ENCODE data around the gene SCFD2. TPM values are rescaled to one million over a fixed set of nuclear protein-coding genes. Genes with fewer than 3 reads are reported as not detected.

SCFD2 gene
- total RNA-seq, 1 donor from 2014 or later: 20.4 TPM

DNA sequence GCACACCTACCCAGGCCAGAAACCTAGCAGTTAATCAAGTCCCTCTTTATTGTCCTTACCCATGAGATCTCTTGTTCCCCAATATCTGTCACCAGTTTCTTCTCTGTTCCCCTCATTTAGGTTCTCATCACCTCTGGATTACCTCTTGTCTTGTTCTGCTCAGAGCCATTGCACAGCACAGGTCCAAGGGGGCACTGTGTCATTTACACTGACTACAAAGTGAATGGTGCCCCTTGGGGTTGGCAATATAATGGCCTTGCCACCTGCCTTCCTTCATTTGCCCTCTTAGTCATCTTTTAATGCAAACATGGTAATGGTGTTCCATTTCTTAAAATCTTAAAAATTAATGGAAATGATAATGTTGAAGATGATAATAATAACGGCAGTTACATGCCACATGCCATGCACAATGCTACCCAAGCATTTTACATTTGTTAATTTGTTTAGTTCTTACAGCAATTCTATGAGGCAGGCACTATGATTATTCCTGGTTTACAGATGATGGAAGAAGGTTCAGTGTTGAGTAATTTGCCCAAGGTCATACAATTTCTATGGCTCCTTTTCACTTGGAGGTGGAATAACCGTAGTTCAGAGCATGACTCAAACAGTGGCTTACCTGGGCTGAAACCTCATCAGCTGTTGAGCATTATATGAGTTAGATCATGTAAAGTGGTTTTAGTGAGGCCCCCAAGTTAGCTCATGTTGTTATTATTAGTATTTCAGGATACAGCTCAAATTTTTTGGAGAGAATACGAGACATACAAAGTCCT, 385.9 kb downstream of the SCFD2 start:
- no peak for DNase-seq

DNA sequence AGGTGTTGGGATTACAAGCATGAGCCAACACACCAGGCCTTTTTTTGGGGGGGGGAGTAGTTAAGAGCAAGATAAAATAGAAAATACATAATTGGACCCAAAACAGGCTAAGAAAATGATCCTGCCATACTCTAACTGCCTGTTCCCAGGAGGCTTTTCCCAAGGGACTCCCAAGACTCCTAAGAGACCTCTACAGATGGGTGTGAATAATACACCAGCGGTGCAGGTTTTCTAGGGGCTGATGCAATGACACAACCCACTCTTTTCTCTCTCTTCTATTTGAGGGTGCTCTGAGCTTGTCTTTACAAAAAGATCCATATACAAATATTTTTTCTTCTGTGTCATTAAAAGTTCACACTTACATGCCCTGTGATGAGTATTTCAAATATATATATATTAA, 386.8 kb downstream of the SCFD2 start:
- DNase-seq: no peak

DNA sequence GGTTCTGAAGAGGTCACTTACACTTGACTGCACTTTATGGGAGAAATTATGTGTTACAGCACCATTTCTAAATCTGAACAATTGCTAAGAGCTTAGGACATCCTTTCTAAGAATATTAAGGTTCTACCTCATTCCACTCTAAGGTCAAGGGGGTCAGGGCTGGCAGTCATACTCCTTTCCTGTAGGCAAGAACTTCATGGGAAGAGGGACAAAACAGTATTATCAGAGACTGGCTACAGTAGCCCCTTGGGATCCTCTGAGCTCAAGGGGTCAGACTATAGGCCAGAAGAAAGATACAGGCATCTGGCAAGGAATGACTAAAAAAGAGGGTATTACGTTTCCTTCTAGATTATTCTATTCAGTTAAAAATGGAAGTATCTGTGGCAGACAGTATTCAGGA, 388.6 kb downstream of the SCFD2 start:
- DNase-seq: no peak

DNA sequence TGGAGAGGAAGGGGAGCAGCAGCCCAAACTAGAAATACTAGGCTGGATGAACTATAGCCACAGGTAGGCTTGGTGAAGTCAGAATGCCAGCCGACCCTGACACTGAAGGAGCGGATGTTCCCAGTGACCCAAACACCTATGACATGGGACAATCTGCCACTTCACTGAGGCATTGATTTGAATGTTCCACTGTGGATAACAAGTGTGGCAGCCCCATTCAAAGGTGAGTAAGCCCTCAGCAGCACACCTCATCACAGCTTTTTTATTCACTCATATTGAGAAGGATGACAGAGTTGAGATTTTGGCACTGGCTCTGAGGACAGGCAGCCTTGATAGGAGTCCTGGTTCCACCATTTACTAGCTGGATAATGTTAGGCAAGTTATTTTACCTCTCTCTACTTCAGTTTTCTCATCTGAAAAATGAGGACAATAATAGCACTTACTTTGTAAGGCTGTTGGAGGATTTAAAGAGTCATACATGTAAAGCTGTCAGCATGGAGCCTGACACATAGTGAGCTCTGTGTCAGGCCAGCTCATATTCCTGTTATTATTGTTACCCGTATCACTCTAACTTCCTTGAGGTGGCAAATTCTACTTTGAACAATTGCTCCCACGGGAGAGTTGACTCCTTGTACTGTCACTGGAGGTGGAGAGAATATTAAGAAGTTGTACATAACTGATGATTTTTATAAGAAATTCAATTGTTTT, 389.2 kb downstream of the SCFD2 start:
- DNase-seq: no peak

DNA sequence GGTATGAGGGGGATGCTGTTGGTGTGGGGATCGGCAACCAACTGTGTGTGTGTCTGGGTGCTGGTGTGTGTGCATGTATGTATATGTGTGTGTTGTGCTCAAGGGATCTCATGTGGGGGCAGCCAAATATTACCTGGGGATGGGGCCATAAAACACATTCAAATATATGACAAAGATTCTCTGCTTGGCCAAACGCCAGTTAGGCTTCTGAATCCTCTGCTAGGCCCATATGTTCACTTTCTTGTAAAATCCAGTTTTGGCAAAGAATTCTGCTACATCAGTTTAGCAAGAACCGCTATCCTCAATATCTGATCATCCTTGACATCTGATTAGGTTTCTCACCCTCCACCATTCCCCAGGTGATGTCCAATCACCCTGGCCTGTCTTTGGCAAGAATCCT, 397.2 kb downstream of the SCFD2 start:
- DNase-seq: no peak

DNA sequence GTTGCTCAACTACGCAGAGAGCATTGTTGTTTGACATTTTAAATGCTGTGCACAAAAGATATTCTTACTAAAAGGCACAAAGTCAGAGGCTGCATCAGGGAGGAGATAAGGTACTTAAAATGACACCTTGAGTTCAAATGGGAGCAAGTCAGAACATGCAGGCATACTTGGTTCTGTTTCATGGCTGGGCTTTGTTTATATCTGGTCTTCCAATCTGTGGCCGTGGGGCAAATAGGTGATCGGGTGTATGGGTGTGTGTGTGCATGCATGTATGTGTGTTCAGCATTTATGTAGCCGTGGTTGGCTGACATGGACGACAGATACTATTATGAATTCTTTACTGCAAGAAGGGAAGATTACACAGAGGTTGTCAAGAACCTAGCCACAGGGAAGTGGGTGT, 397.6 kb downstream of the SCFD2 start:
- no peak for DNase-seq

DNA sequence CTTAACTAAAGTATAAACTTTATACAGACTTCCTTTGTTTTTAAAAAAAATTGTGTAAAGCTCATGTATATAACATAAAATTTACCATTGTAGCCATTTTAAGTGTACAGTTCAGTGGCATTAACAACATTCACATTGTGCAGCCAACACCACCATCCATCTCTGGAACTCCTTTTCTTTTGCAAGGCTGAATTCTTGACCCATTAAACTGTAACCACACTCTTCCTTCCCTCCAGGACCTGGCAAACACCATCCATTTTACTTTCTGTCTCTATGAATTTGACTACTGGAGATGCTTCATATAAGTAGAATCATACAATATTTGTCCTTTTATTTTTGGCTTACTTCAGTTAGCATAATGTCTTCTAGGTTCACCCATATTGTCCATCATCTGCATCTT, 399.1 kb downstream of the SCFD2 start:
- DNase-seq: no peak

DNA sequence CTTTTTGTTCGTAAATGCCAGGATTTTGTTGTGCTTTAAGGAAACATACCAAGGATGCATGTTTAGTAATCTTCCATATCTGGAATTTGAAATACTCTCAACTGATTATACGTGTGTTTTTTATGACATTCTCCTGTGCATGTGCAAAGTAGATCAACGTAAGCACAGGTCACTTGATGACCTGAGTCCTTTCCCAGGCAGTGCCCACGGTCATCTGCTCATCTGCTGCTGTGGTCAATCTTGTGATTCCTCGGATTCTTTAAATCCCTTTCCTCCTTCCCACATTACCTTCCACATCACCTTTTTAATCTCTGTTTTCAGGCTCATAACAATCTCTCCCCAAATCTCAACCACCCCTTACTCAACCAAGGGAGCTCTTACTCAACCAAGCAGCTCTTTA, 399.7 kb downstream of the SCFD2 start:
- no peak for DNase-seq

DNA sequence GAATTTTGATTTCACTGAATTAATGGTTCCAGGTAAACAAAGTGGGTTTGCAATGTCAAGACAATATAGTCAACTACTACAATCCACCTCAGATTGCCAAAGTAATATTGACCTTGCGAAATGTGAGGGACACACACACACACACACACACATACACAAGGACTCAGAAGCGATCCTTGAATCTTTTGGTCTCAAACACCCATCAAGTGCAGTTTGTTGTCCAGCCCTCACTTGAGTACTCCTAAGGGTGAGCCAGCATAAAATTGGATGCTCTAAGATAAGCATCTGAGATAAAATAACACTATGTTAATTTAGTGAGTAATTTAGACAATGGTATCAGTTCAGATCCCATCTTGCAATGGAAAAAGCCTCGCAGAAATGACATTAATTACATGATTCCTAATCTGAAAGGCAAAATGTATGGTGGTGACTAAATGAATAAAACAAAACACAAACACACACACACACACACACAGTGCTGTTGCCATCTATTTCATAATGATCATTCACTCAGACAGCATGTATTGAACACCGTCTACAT, 401.2 kb downstream of the SCFD2 start:
- DNase-seq: no peak

DNA sequence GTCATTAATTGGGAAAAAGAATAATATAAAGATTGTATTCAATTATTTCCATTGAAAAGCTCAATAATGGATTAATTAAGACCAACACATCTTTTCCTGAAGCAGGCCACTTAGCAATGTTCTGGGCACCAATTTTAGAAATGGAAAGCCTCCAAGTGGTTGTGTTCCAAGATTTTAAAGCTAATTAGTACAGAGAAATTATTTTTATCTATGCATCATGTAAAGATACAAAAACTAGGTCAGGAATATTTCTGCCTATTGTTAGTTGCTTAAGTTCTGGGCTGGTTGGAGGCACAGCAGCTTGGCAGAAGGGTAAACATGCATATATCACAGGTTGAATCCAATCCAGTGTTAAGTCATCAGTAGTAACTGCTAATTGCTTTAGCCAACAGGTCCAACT, 401.9 kb downstream of the SCFD2 start:
- DNase-seq: no peak

DNA sequence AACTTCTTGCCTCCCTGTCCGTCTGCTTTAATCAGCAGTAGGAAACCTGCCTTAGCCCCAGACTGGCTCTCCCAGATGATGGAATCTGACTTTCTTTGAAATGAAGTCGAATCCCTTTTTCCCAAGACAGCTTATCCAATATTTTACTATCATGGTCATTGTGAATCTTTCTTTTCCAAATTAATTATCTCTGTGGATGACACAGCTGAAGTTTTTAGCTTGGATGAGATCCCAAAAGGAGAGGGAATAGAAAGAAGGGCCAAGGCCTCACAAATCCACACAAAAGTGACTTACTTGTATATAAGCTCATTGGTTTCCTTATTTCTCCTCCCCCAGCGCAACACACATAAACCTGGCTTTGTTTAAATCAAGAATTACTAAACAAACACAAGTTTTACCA, 403.1 kb downstream of the SCFD2 start:
- no peak for DNase-seq

DNA sequence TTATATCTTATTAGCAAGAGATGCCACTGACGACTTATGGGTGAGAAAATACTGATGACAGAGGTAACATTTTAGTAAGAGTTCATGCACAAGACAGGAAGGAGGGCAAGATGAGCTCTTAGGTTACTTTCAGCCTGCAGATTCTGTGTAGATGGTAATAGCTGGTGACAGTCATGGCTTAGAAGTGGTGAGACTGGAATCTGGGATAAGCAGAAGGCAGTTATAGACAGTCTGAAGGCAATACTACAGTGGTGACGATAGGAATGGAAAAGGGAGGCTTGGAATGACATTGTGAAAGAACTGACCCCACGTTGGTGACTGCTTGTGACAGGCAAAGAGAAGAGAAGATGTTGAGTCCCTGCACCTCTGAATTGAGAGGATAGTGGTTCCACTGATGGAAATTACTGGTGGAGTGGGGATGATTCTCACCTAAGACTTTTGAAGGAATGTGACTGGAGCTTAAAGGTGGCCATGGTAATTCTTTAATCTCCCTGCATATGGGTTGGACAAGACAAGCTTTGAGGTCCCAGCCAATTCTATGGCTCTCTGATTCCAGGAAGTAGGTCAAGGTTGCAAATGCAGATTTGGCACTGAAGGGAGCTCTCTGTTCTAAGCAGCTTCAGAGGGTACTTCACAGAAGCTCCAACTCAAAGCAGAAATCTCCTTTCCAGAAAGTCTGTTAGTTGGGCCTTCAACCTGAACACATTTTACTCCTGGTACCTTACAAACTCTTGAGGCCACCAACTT, 404.0 kb downstream of the SCFD2 start:
- DNase-seq: no peak

DNA sequence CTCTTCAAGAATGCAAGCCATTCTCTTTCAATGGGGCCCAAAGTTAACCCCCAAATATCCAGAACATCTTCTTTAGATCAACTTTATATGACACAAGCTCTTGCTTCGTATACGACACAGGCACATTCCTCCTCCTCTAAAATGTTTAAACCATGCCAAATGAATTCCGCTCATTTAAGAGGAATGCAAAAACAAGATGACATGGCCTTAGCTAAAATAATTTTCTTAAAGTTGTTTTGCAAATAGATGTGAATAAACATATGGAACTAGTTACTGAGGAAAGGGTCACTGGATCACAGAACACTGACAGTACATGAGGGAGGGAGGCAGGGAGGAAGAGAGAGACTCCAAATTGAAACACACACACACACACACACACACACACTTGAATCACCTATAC, 406.3 kb downstream of the SCFD2 start:
- DNase-seq: no peak

DNA sequence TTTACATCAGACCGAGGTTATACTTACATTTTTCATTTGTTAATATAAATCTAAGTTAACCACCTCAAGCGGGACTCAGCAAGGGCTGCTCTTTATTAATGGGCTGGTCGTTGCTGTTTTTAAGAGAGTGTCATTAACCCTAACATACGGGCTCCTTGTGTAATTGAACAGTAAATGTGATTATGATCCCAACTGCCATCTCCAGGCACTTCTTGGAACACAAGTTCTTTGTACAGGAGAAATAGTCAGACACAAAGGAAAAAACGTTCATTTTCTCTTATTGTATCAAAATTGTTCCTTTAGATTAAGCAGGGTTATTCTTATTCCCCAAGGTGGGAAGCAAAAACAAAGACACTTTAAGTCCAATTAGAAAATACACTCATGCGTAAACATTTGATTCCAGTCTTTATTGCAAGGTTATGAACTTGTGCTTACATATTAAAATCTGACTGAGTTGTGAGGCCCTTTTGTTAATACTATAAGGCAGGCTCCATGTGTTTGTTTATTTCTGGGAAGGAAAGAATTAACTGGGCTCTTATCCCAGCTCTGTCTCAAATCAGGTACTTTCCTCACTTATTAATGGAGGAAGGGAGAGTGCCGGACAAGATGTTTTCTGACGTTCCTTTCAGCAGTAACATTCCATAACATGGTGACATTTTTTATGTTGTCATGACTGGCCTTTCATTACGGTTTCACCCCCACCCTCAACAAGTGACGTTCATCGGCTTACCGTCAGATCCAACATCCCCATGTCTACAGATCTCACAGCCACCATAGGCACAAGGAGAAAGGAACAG, 407.8 kb downstream of the SCFD2 start:
- no peak for DNase-seq

DNA sequence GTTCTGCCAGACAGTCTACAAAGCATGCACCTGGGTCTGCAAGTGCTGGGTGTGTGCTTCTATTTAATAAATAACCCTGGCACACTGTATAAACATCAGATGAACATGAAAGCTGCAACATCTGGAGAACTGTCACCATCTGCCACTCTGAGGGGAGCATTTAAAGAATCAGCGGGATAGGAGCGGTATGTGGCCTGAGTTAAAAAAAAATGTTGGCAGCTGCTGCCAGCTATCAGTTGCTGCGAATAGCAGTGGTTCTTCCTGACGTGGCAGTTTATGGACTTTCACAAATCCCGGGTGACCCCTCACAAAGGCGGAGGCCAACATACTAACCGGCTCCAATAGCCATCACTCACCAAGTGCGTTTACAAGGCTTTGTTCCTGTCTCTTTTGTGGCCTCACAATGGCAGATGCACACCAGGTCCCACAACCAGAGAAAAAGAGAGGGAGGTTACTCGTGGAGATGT, 408.6 kb downstream of the SCFD2 start:
- DNase-seq: no peak

DNA sequence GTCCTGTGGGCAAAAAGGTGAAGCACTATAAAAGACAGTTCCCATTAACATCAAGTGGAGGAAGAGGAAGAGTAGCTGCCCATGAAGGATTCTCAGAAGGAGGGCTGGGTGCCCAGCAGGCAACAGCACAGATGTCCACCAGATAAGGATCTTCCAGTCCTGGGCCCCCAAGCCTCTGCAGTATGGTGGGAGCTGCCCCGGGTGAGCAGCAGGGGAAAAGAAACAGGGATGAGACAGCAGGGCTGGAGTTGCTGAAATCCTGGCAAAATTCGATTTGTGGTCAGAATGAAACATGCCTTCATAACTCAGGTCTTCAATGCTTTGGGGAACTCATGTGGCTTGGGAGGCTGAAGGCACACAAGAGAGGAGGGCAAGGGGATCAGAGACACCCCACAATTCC, 409.2 kb downstream of the SCFD2 start:
- no peak for DNase-seq

DNA sequence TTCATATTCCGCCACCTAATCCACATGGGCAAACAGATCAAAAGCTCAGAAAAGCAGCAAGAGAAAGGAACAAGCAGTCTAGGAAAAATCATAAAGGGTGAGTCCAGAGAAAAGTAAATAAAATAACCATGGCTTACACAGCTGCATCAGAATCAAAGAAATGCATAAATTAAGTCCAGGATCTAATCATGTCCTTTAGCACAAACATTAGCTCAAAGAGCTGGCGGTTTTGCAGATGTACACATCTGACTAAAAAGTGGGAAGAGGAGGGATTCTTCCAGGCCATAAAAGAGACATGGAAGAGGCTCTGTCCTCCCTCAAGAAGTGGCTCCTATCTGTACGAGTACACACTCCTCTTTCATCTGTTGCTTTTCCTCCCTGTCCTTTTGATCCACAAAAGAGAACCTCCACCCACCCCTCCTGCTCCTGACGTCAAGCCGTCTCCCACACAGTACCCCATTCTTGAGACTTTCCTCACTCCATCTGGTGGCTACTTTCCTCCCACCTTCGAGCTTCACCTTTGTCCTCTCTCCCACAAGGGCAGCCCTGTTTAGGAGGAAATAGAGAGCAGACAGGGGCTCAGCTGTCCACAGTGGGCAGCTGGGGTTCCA, 411.2 kb downstream of the SCFD2 start:
- DNase-seq: no peak

DNA sequence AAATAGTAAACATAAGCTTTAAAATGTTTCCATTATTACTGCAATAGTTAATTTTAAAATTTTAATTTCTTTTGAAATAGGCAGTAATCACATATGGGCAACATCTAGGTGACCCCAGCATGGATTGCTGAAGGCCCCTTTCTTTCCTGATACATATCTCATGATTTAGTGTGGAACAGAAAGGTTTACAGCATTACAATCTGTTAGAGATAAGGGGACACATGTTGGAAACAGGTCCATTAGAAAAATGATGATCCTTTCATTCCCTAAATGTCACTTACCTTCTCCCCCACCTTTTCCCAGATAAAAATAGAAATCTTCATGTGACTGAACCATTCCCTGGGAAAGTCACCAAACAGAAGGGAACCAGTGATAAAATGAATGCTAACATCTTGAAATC, 413.3 kb downstream of the SCFD2 start:
- DNase-seq: no peak

DNA sequence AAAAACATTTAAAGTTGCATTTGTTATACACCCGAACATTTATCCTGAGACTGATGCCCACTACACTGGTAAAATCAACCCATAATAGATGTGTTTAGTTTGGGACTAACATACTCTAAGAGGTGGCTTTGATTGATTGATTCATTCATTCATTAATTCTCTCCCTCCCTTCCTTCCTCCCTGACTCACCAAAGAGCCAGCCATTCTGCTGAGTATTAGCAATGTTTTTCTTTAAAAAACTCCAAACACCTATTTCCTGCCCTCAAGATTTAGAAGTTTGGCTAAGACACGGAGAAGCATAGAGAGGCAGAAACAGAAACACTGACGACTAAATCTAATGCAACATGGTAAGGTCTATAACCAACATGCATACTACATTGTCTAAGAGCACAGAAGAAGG, 414.8 kb downstream of the SCFD2 start:
- DNase-seq: peak; percentile 28

DNA sequence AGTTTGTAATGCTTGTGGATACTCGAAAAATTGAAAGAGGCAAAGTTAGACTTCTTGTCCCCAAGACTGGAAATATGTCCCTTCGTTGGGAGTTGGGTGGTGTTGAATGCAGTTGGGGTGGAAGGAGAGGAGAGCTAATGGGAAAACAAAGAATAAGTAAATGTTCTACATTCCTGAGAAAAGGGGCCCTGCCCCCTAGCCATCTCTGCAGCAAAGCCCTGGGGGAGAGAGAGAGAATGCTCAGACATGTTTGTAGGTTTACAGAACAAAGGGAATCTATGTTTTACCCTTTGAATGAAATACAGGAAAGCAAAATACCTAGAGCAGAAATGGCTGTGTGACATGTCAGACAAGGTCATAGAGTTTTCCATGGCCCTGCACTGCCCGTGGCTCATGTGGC, 415.6 kb downstream of the SCFD2 start:
- DNase-seq: no peak

DNA sequence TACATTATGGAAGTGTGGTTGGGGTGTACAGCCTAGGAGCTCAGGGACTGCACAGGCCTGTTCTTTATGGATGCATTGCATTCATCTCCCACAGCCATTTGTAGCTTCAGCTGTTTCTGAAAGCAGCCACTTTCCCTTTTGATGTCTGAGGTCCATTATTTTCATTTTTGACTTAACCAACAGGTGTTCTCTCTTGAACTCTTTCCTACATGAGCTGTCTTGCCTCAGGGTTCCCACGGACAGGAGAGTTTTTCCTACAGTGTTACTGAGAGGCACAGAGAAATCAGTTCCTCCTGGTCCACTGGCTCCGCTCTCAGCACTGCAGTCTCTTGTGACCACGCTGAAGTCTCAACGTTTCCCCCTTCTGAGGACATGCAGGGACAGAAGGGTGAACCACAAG, 416.5 kb downstream of the SCFD2 start:
- no peak for DNase-seq

DNA sequence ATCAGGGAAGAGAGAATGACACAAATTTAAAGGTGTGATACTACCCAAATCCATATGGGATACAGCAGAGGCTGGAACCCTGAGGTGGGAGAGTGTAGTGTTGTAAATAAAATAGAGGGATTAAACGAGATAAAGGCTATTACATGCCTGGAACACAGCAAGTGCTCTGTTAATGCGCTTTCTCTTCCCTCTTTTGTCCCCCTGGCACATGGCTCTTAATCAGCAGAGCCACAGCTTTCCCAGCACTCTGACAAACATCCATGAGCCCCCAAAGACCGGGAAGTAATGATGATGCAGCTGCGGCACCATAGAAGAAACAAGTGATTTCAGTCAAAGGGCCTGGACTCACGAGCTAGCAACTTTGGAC, 417.8 kb downstream of the SCFD2 start:
- DNase-seq: no peak

All from dermis blood vessel endothelial cell (primary cell).